Measurements from ENCODE around the gene MST1.

- TF ChIP-seq ELF4 (IDR thresholded peaks at IDR 0.05): no peak
- TF ChIP-seq HDGF (IDR thresholded peaks at IDR 0.05; ENCODE audit: borderline replicate concordance): no peak
- TF ChIP-seq ZNF384 (IDR thresholded peaks at IDR 0.05): no peak
- no peak for TF ChIP-seq FOXA1 (IDR thresholded peaks at IDR 0.05)
- no peak for TF ChIP-seq L3MBTL2 (conservative IDR thresholded peaks at IDR 0.05)
- TF ChIP-seq FOXK2 (IDR thresholded peaks at IDR 0.05): no peak
- TF ChIP-seq TARDBP (IDR thresholded peaks at IDR 0.05): no peak
- no peak for TF ChIP-seq SUZ12 (IDR thresholded peaks at IDR 0.05)
- TF ChIP-seq FOXM1 (IDR thresholded peaks at IDR 0.05; ENCODE audit: borderline replicate concordance): no peak
- TF ChIP-seq LEF1 (IDR thresholded peaks at IDR 0.05; ENCODE audit: borderline replicate concordance): no peak
- no peak for TF ChIP-seq SP1 (IDR thresholded peaks at IDR 0.05)
- TF ChIP-seq BHLHE40 (IDR thresholded peaks at IDR 0.05; ENCODE audit: borderline replicate concordance): no peak
These were observed 41.5 kb downstream of the MST1 start for GRCh38 chr3:49647741-49648140.

Data from HEK293T (cell line).